HepG2 (cell line): ENCODE results near the gene RPS2. TPM values are rescaled to one million over a fixed set of nuclear protein-coding genes. Genes with fewer than 3 reads are reported as not detected.
A peak's percentile ranks its signal among the peaks of the same experiment; 100 is the strongest.

ENCODE experiments used
- BRD4 ChIP-seq: sonication (generic); formaldehyde crosslinking; IDR thresholded peaks from 2 replicates; pipeline ENCODE4 v1.4.0; 2020; ENCODE audit warnings: missing genetic modification reagents
- CBX2 ChIP-seq, 2 experiments: fragments of 200-600 bp in 1 of 2; sonication (generic); formaldehyde crosslinking in 1 of 2; IDR thresholded peaks; 2 replicates each; pipeline versions ENCODE4 v1.7.0 to v1.8.1; 2018 to 2022; ENCODE audit warnings: low read depth in 2 of 2, low read length in 1 of 2, mild to moderate bottlenecking in 1 of 2, missing genetic modification reagents in 1 of 2
- CENPX ChIP-seq: sonication (generic); formaldehyde crosslinking; IDR thresholded peaks from 2 replicates; pipeline ENCODE4 v1.9.0; 2021; ENCODE audit warnings: mild to moderate bottlenecking, missing genetic modification reagents, moderate library complexity
- DNMT1 ChIP-seq: sonication (generic); formaldehyde crosslinking; IDR thresholded peaks from 2 replicates; pipeline ENCODE4 v1.5.1; 2020; ENCODE audit warnings: mild to moderate bottlenecking, missing genetic modification reagents
- KMT2B ChIP-seq: IDR thresholded peaks from 2 replicates; pipeline ENCODE4 v1.6.1; 2016; ENCODE audit warnings: missing genetic modification reagents, missing compliant biosample characterization
- SIN3B ChIP-seq: fragments of 150-350 bp; IDR thresholded peaks from 2 replicates; pipeline ENCODE4 v1.6.1; 2014; ENCODE audit warnings: low read length
- SNRNP70 ChIP-seq: fragments of 200-400 bp; formaldehyde crosslinking; IDR thresholded peaks from 2 replicates; pipeline ENCODE4 v1.6.1; 2017; ENCODE audit warnings: mild to moderate bottlenecking, low read depth, low read length, moderate library complexity
- ZNF441 ChIP-seq: sonication (generic); formaldehyde crosslinking; IDR thresholded peaks from 2 replicates; pipeline ENCODE4 v1.7.0; 2021; ENCODE audit warnings: missing genetic modification reagents, borderline replicate concordance
- ZNF530 ChIP-seq: sonication (generic); formaldehyde crosslinking; IDR thresholded peaks from 2 replicates; pipeline ENCODE4 v1.5.0; 2020; ENCODE audit warnings: low read depth, mild to moderate bottlenecking, missing genetic modification reagents
- ZNF772 ChIP-seq: sonication (generic); formaldehyde crosslinking; IDR thresholded peaks from 2 replicates; pipeline ENCODE4 v1.5.0; 2020; ENCODE audit warnings: mild to moderate bottlenecking, missing genetic modification reagents
- ZNF777 ChIP-seq: sonication (generic); formaldehyde crosslinking; IDR thresholded peaks from 2 replicates; pipeline ENCODE4 v1.4.0; 2020; ENCODE audit warnings: missing genetic modification reagents
- polyA plus RNA-seq, 8 experiments: library from polyadenylated mRNA; depleted of rRNA in 3 of 8; stranded (reverse) in 7 of 8; unstranded in 1 of 8; fragments of >200 nt; fragmentation: Illumina TruSeq in 4 of 8; extraction: Trizol in 4 of 8; gene quantifications; 2 replicates each; pipeline versions ENCODE4 v1.2.1 to v1.2.3, GENCODE V29; 2011 to 2016; ENCODE audit warnings: low read depth in 4 of 8, missing spikeins in 1 of 8, mixed read lengths in 1 of 8; ENCODE audit not compliant: insufficient read depth in 1 of 8
- total RNA-seq, 5 experiments: library from RNA; depleted of rRNA; stranded (reverse); fragments of >200 nt; fragmentation: Illumina TruSeq; extraction: Trizol; gene quantifications; 2 replicates each; pipeline ENCODE4 v1.2.3, GENCODE V29; 2016; ENCODE audit warnings: low read depth in 1 of 5
- TF ChIP-seq, protein P1 (sequence below): sonication (generic); formaldehyde crosslinking; IDR thresholded peaks from 2 replicates; pipeline ENCODE4 v1.5.0; 2020; ENCODE audit warnings: missing genetic modification reagents, mild to moderate bottlenecking, borderline replicate concordance
- TF ChIP-seq, protein P2 (sequence below): sonication (generic); formaldehyde crosslinking; IDR thresholded peaks from 2 replicates; pipeline ENCODE4 v1.8.1; 2023; ENCODE audit warnings: missing genetic modification reagents, inconsistent platforms, borderline replicate concordance
- TF ChIP-seq, protein P3 (sequence below): sonication (generic); formaldehyde crosslinking; IDR thresholded peaks from 2 replicates; pipeline ENCODE4 v1.4.0; 2020; ENCODE audit warnings: mild to moderate bottlenecking, missing genetic modification reagents
- TF ChIP-seq, protein P4 (sequence below): sonication (generic); formaldehyde crosslinking; IDR thresholded peaks from 2 replicates; pipeline ENCODE4 v1.4.0; 2020; ENCODE audit warnings: missing genetic modification reagents

RPS2 gene
- total and polyA plus RNA-seq, 2 of the 13 experiments (the other 11 are each of a cell fraction or from before 2014, with no cell fraction given), result 1,908 to 4,514 TPM

DNA sequence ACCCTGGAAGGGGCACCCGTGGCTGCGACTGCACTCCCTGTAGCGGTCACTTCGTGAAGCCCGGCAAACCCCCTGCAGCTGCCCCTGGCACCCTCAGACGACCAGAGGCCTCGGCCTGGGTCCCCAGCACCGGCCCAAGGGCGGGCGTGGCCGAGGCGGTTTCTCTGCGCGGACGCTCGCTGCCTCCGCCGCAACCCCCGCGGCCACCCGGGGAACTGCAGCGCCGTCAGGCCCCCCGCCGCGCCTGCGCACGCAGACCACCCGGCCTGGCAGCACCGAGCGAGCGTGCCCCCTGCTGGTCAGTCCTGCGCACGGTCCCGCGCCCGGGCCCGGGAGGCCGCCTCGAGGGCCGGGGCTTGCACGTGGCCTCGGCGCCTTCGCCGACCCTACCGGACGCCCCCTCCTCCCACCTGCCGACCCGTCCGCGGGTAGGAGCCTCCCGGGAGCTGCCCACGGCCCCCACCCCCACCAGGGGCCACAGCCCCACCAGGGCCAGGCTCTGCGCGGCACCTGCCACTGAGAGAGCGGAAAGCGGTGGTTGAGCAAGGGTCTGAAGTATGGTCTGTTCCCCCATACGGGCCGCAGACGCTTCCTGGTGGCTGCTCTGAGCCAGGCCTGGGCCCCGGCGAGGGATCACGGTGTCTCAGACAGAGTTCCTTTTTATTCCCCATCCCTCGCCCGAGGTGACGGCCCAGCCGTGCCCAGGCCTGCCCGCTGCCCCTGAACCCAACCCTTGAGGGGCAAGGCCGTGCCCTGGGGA is 34.9 kb downstream of the RPS2 start (continued):
- TF ChIP-seq, protein P1, sequence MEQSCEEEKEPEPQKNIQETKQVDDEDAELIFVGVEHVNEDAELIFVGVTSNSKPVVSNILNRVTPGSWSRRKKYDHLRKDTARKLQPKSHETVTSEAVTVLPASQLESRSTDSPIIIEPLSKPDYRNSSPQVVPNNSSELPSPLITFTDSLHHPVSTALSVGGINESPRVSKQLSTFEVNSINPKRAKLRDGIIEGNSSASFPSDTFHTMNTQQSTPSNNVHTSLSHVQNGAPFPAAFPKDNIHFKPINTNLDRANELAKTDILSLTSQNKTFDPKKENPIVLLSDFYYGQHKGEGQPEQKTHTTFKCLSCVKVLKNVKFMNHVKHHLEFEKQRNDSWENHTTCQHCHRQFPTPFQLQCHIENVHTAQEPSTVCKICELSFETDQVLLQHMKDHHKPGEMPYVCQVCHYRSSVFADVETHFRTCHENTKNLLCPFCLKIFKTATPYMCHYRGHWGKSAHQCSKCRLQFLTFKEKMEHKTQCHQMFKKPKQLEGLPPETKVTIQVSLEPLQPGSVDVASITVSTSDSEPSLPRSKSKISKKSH (CRISPR knock-in tag), result no peak
- TF ChIP-seq BRD4 (CRISPR knock-in tag), result peak; percentile 85; the same call in 1 of the 2 replicates
- peak; percentile 69; the same call in 1 of the 2 replicates for TF ChIP-seq ZNF441
- no peak for TF ChIP-seq CENPX (CRISPR knock-in tag)
- no peak for TF ChIP-seq SNRNP70
- TF ChIP-seq, protein P2, sequence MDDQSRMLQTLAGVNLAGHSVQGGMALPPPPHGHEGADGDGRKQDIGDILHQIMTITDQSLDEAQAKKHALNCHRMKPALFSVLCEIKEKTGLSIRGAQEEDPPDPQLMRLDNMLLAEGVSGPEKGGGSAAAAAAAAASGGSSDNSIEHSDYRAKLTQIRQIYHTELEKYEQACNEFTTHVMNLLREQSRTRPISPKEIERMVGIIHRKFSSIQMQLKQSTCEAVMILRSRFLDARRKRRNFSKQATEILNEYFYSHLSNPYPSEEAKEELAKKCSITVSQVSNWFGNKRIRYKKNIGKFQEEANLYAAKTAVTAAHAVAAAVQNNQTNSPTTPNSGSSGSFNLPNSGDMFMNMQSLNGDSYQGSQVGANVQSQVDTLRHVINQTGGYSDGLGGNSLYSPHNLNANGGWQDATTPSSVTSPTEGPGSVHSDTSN (CRISPR knock-in tag), result no peak
- TF ChIP-seq ZNF772 (CRISPR knock-in tag), result peak; percentile 39; the same call in 1 of the 2 replicates
- peak; percentile 90 for TF ChIP-seq ZNF777 (CRISPR knock-in tag)
- TF ChIP-seq SIN3B, result no peak
- TF ChIP-seq, protein P3, sequence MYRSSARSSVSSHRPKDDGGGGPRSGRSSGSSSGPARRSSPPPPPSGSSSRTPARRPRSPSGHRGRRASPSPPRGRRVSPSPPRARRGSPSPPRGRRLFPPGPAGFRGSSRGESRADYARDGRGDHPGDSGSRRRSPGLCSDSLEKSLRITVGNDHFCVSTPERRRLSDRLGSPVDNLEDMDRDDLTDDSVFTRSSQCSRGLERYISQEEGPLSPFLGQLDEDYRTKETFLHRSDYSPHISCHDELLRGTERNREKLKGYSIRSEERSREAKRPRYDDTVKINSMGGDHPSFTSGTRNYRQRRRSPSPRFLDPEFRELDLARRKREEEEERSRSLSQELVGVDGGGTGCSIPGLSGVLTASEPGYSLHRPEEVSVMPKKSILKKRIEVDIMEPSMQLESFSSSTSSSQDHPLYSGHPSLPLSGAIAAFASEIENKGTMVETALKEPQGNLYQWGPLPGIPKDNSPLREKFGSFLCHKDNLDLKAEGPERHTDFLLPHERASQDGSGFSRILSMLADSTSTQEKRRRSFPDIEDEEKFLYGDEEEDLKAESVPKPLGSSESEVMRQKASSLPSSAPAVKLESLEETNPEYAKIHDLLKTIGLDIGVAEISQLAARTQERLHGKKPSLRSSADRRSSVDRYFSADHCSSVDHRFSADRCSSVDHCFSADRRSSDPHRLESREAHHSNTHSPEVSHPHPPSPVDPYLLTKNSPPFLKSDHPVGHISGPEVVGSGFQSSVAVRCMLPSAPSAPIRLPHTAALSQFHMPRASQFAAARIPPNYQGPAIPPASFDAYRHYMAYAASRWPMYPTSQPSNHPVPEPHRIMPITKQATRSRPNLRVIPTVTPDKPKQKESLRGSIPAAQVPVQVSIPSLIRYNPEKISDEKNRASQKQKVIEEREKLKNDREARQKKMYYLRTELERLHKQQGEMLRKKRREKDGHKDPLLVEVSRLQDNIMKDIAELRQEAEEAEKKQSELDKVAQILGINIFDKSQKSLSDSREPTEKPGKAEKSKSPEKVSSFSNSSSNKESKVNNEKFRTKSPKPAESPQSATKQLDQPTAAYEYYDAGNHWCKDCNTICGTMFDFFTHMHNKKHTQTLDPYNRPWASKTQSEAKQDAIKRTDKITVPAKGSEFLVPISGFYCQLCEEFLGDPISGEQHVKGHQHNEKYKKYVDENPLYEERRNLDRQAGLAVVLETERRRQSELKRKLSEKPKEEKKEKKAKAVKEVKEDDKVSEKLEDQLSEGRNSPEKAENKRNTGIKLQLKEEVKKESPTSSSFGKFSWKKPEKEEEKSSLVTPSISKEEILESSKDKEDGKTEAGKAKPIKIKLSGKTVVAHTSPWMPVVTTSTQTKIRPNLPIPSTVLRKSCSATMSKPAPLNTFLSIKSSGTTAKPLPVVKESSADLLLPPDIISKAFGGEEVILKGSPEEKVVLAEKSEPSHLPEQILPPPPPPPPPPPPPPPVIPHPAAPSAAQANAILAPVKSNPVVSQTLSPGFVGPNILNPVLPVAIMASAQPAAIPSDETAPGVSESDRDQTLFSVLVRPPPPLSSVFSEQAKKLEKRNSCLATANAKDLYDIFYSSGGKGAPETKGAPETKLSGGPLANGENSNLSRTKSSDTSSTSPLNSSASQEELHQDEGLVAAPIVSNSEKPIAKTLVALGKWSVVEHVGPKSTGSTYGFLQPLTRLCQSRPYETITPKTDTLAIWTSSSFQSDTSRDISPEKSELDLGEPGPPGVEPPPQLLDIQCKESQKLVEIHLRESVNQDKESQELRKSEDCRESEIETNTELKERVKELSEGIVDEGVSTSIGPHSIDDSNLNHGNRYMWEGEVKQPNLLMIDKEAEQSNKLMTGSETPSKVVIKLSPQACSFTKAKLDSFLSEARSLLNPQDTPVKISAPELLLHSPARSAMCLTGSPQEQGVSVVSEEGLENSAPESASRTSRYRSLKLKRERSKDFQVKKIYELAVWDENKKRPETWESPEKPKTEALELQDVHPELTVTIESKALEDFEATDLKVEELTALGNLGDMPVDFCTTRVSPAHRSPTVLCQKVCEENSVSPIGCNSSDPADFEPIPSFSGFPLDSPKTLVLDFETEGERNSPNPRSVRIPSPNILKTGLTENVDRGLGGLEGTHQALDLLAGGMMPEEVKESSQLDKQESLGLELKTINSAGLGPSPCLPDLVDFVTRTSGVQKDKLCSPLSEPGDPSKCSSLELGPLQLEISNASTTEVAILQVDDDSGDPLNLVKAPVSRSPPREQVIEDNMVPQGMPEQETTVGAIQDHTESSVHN (CRISPR knock-in tag), result peak; percentile 69; the same call in 1 of the 2 replicates
- no peak for TF ChIP-seq CBX2 (IDR thresholded peaks at IDR 0.05; ENCODE audit: low read depth, low read length)
- no peak for TF ChIP-seq CBX2 (CRISPR knock-in tag; IDR thresholded peaks at IDR 0.05; ENCODE audit: low read depth)
- TF ChIP-seq, protein P4, sequence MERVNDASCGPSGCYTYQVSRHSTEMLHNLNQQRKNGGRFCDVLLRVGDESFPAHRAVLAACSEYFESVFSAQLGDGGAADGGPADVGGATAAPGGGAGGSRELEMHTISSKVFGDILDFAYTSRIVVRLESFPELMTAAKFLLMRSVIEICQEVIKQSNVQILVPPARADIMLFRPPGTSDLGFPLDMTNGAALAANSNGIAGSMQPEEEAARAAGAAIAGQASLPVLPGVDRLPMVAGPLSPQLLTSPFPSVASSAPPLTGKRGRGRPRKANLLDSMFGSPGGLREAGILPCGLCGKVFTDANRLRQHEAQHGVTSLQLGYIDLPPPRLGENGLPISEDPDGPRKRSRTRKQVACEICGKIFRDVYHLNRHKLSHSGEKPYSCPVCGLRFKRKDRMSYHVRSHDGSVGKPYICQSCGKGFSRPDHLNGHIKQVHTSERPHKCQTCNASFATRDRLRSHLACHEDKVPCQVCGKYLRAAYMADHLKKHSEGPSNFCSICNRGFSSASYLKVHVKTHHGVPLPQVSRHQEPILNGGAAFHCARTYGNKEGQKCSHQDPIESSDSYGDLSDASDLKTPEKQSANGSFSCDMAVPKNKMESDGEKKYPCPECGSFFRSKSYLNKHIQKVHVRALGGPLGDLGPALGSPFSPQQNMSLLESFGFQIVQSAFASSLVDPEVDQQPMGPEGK (CRISPR knock-in tag), result no peak
- TF ChIP-seq DNMT1 (CRISPR knock-in tag), result peak; percentile 92; the same call in 1 of the 2 replicates
- no peak for TF ChIP-seq ZNF530
- no peak for TF ChIP-seq KMT2B
